Nucleus accumbens (tissue), 56 donors: Measurements from ENCODE around the gene KCNMB4.
A peak's percentile ranks its signal among the peaks of the same experiment; 100 is the strongest.
"Not testable (repeated sequence)": the region's sequence is repeated elsewhere in the genome, so short reads cannot be mapped to it uniquely, and the experiment has no call there.

Source experiments
- DNase-seq, 56 donors: peaks; one replicate each; lab custom pipeline; 2025; lab: John Stamatoyannopoulos, UW

The KCNMB4 gene

GRCh38 chr12:70367258-70368141 is 1.4 kb downstream of the KCNMB4 start:
- DNase-seq = peak in 6 of 56 donors; percentile 16 to 54 (median 48)

GRCh38 chr12:70372881-70373280 is 6.8 kb downstream of the KCNMB4 start:
- no peak for DNase-seq

GRCh38 chr12:70379846-70380245 is 13.8 kb downstream of the KCNMB4 start:
- no peak for DNase-seq

GRCh38 chr12:70383484-70383883 is 17.4 kb downstream of the KCNMB4 start:
- DNase-seq = no peak

GRCh38 chr12:70383886-70384285 is 17.8 kb downstream of the KCNMB4 start:
- DNase-seq = no peak

- DNase-seq = no peak
Observed at GRCh38 chr12:70386771-70387170, 20.7 kb downstream of the KCNMB4 start.

GRCh38 chr12:70389678-70390077 is 23.6 kb downstream of the KCNMB4 start:
- DNase-seq = no peak

GRCh38 chr12:70392631-70393030 is 26.5 kb downstream of the KCNMB4 start:
- not testable (repeated sequence) for DNase-seq

- DNase-seq = peak in 1 of 56 donors; percentile 9
Observed at GRCh38 chr12:70393787-70394499, 27.9 kb downstream of the KCNMB4 start.

GRCh38 chr12:70398002-70398401 is 31.9 kb downstream of the KCNMB4 start:
- DNase-seq = no peak

GRCh38 chr12:70398862-70399261 is 32.8 kb downstream of the KCNMB4 start:
- DNase-seq = no peak

- DNase-seq = no peak
Observed at GRCh38 chr12:70399311-70399710, 33.2 kb downstream of the KCNMB4 start.

- DNase-seq = no peak
Observed at GRCh38 chr12:70400124-70400523, 34.0 kb downstream of the KCNMB4 start.

GRCh38 chr12:70402597-70402996 is 36.5 kb downstream of the KCNMB4 start:
- DNase-seq = no peak

GRCh38 chr12:70403826-70404225 is 37.7 kb downstream of the KCNMB4 start:
- DNase-seq = no peak

GRCh38 chr12:70408004-70408790 is 42.1 kb downstream of the KCNMB4 start:
- no peak for DNase-seq

- DNase-seq = no peak
Observed at GRCh38 chr12:70415987-70416386, 49.9 kb downstream of the KCNMB4 start.

GRCh38 chr12:70417121-70417520 is 51.0 kb downstream of the KCNMB4 start:
- DNase-seq = no peak

- peak in 16 of 56 donors; percentile 3 to 62 (median 36) for DNase-seq
Observed at GRCh38 chr12:70418101-70418500, 52.0 kb downstream of the KCNMB4 start.

- no peak for DNase-seq
Observed at GRCh38 chr12:70422631-70423030, 56.5 kb downstream of the KCNMB4 start.

GRCh38 chr12:70426620-70427019 is 60.5 kb downstream of the KCNMB4 start:
- DNase-seq = no peak
